ENCODE measurements around the gene ZBTB22.

The ZBTB22 gene

GRCh38 chr6:33299237-33299944, 18.2 kb downstream of the ZBTB22 start:
- H3K4me3 ChIP-seq (replicated peaks; ENCODE audit: insufficient read depth, low read length): peak overlapping the region; percentile 75
- H3K27ac ChIP-seq (replicated peaks): peak overlapping the region; percentile 95
- H3K27me3 ChIP-seq (ENCODE audit: insufficient read depth, poor library complexity, severe bottlenecking): no peaks in the 10 kb centered on the region
- peak; percentile 82 for TF ChIP-seq GABPA (IDR thresholded peaks at IDR 0.05; ENCODE audit: low read depth)
- peak; percentile 77 for TF ChIP-seq CTCF (IDR thresholded peaks at IDR 0.05; ENCODE audit: insufficient read depth, low read length)
- peak; percentile 42 for TF ChIP-seq REST (IDR thresholded peaks at IDR 0.05; ENCODE audit: insufficient replicate concordance, low read depth)
- peak; percentile 87 for TF ChIP-seq POLR2AphosphoS5 (IDR thresholded peaks at IDR 0.05; ENCODE audit: low read depth)
- no peak; the same call in 1 of the 2 replicates for TF ChIP-seq SPI1 (IDR thresholded peaks at IDR 0.05; ENCODE audit: borderline replicate concordance, low read depth)
- peak; percentile 80 to 93 for DNase-seq (ENCODE audit: low read depth in 1 of 2, low spot score in 1 of 2)

GRCh38 chr6:33298773-33299236, 18.7 kb downstream of the ZBTB22 start, which contains the start of gene RGL2:
Gene RGL2 (minus strand): TSS chr6:33298942. CDS start chr6:33298610, 332 bp downstream.
- Histone ChIP-seq H3K27me3 (ENCODE audit: insufficient read depth, poor library complexity, severe bottlenecking) (no peaks in the 10 kb centered on the region), H3K4me3 (replicated peaks; ENCODE audit: insufficient read depth, low read length) (peak within 1 kb of the TSS; percentile 75), H3K27ac (replicated peaks) (peak within 1 kb of the TSS; percentile 95)
- TF ChIP-seq REST (IDR thresholded peaks at IDR 0.05; ENCODE audit: insufficient replicate concordance, low read depth) (no peak), CTCF (IDR thresholded peaks at IDR 0.05; ENCODE audit: insufficient read depth, low read length) (no peak), SPI1 (IDR thresholded peaks at IDR 0.05; ENCODE audit: borderline replicate concordance, low read depth) (peak; percentile 70), POLR2AphosphoS5 (IDR thresholded peaks at IDR 0.05; ENCODE audit: low read depth) (no peak; the same call in 1 of the 2 replicates), GABPA (IDR thresholded peaks at IDR 0.05; ENCODE audit: low read depth) (no peak)
- DNase-seq (ENCODE audit: low read depth in 1 of 2, low spot score in 1 of 2): peak; percentile 87 to 89

- Histone ChIP-seq H3K4me3 (replicated peaks; ENCODE audit: insufficient read depth, low read length) (peak overlapping the region; percentile 75), H3K27ac (replicated peaks) (peak overlapping the region; percentile 95), H3K27me3 (ENCODE audit: insufficient read depth, poor library complexity, severe bottlenecking) (no peaks in the 10 kb centered on the region)
- peak; percentile 79 to 86 for DNase-seq (ENCODE audit: low read depth in 1 of 2, low spot score in 1 of 2)
- TF ChIP-seq CTCF (IDR thresholded peaks at IDR 0.05; ENCODE audit: insufficient read depth, low read length) (no peak), SPI1 (IDR thresholded peaks at IDR 0.05; ENCODE audit: borderline replicate concordance, low read depth) (no peak), REST (IDR thresholded peaks at IDR 0.05; ENCODE audit: insufficient replicate concordance, low read depth) (no peak), POLR2AphosphoS5 (IDR thresholded peaks at IDR 0.05; ENCODE audit: low read depth) (peak; percentile 75; the same call in 1 of the 2 replicates), GABPA (IDR thresholded peaks at IDR 0.05; ENCODE audit: low read depth) (no peak)
These were observed 19.4 kb downstream of the ZBTB22 start for GRCh38 chr6:33297956-33298772.

Measured in HL-60 (cell line).